ENCODE data around the gene RELT.

The RELT gene

GRCh38 chr11:73426219-73426850 lies 50.1 kb downstream of the RELT start:
- H3K4me3 ChIP-seq (ENCODE audit: low read length in 2 of 2), result no peak overlapping the region
- no peak overlapping the region for H3K18ac ChIP-seq (ENCODE audit: low read length)
- no peak overlapping the region for H3K14ac ChIP-seq (ENCODE audit: low read length)
- no peaks in the 10 kb centered on the region for H3K79me1 ChIP-seq (ENCODE audit: low read depth, low read length)
- no peak overlapping the region for H3K9ac ChIP-seq (ENCODE audit: low read depth, low read length, poor library complexity)
- H3K4ac ChIP-seq (ENCODE audit: low read length), result no peak overlapping the region
- no peak overlapping the region for H3K27ac ChIP-seq (replicated peaks; ENCODE audit: low read length)
- no peak overlapping the region for H2AK5ac ChIP-seq (ENCODE audit: low read depth, low read length)
- no peak overlapping the region for H2BK5ac ChIP-seq (ENCODE audit: low read length)
- no peaks in the 10 kb centered on the region for H3K27me3 ChIP-seq (ENCODE audit: control insufficient read depth in 3 of 3, insufficient read depth in 3 of 3, low read depth in 1 of 3, low read length in 3 of 3)
- peaks cover 0 to 12% of the 10 kb centered on the region in 2 donors for H3K36me3 ChIP-seq (replicated peaks in 1 of 2; ENCODE audit: control insufficient read depth in 2 of 2, insufficient read depth in 2 of 2, low read length in 2 of 2)
- H3K4me1 ChIP-seq (ENCODE audit: control insufficient read depth in 2 of 2, insufficient read depth in 1 of 2, low read depth in 1 of 2, low read length in 2 of 2), result peaks cover 3 to 6% of the 10 kb centered on the region in 2 donors
- no CpG with 5 or more reads among the region's 2 CpGs for WGBS, 2 donors (ENCODE audit: extremely low coverage in 2 of 2, insufficient read length in 2 of 2, insufficient replicate concordance in 1 of 2)
- H2BK120ac ChIP-seq (ENCODE audit: low read depth, low read length), result no peak overlapping the region
- DNase-seq (ENCODE audit: low spot score), result no peak
- no peaks in the 10 kb centered on the region for H3K9me3 ChIP-seq (replicated peaks in 1 of 2; ENCODE audit: control insufficient read depth in 2 of 2, insufficient read depth in 1 of 2, low read depth in 1 of 2, low read length in 2 of 2)
- no peak overlapping the region for H3K4me2 ChIP-seq (ENCODE audit: insufficient read depth, low read length, poor library complexity, severe bottlenecking)
- H2BK12ac ChIP-seq (ENCODE audit: low read length), result no peak overlapping the region
- H4K91ac ChIP-seq (ENCODE audit: low read depth, low read length, poor library complexity), result no peak overlapping the region
- H4K8ac ChIP-seq (ENCODE audit: low read depth, low read length), result no peak overlapping the region
- no peak overlapping the region for H2AFZ ChIP-seq (ENCODE audit: low read length)
- H2BK15ac ChIP-seq (ENCODE audit: low read length), result no peak overlapping the region
- H3K23ac ChIP-seq (ENCODE audit: low read depth, low read length, poor library complexity), result no peak overlapping the region

GRCh38 chr11:73428227-73428626 lies 52.0 kb downstream of the RELT start:
- H4K8ac ChIP-seq (ENCODE audit: low read depth, low read length), result no peak overlapping the region
- no peak overlapping the region for H2AFZ ChIP-seq (ENCODE audit: low read length)
- H3K79me1 ChIP-seq (ENCODE audit: low read depth, low read length), result no peaks in the 10 kb centered on the region
- H4K91ac ChIP-seq (ENCODE audit: low read depth, low read length, poor library complexity), result no peak overlapping the region
- no peak overlapping the region for H2BK15ac ChIP-seq (ENCODE audit: low read length)
- no peak overlapping the region for H3K4ac ChIP-seq (ENCODE audit: low read length)
- no peak overlapping the region for H2AK5ac ChIP-seq (ENCODE audit: low read depth, low read length)
- no peak overlapping the region for H2BK5ac ChIP-seq (ENCODE audit: low read length)
- no peaks in the 10 kb centered on the region for H3K9me3 ChIP-seq (replicated peaks in 1 of 2; ENCODE audit: control insufficient read depth in 2 of 2, insufficient read depth in 1 of 2, low read depth in 1 of 2, low read length in 2 of 2)
- no peak overlapping the region for H2BK120ac ChIP-seq (ENCODE audit: low read depth, low read length)
- no peak overlapping the region for H3K9ac ChIP-seq (ENCODE audit: low read depth, low read length, poor library complexity)
- no peak overlapping the region for H3K14ac ChIP-seq (ENCODE audit: low read length)
- H2BK12ac ChIP-seq (ENCODE audit: low read length), result no peak overlapping the region
- H3K18ac ChIP-seq (ENCODE audit: low read length), result no peak overlapping the region
- no peak overlapping the region for H3K27ac ChIP-seq (replicated peaks; ENCODE audit: low read length)
- H3K36me3 ChIP-seq (replicated peaks in 1 of 2; ENCODE audit: control insufficient read depth in 2 of 2, insufficient read depth in 2 of 2, low read length in 2 of 2), result peaks cover 0 to 12% of the 10 kb centered on the region in 2 donors
- no peaks in the 10 kb centered on the region for H3K27me3 ChIP-seq (ENCODE audit: control insufficient read depth in 3 of 3, insufficient read depth in 3 of 3, low read depth in 1 of 3, low read length in 3 of 3)
- DNase-seq (ENCODE audit: low spot score), result no peak
- H3K23ac ChIP-seq (ENCODE audit: low read depth, low read length, poor library complexity), result no peak overlapping the region
- no peak overlapping the region for H3K4me2 ChIP-seq (ENCODE audit: insufficient read depth, low read length, poor library complexity, severe bottlenecking)
- H3K4me1 ChIP-seq (ENCODE audit: control insufficient read depth in 2 of 2, insufficient read depth in 1 of 2, low read depth in 1 of 2, low read length in 2 of 2), result peaks cover 3 to 6% of the 10 kb centered on the region in 2 donors
- H3K4me3 ChIP-seq (ENCODE audit: low read length in 2 of 2), result no peak overlapping the region

DNA sequence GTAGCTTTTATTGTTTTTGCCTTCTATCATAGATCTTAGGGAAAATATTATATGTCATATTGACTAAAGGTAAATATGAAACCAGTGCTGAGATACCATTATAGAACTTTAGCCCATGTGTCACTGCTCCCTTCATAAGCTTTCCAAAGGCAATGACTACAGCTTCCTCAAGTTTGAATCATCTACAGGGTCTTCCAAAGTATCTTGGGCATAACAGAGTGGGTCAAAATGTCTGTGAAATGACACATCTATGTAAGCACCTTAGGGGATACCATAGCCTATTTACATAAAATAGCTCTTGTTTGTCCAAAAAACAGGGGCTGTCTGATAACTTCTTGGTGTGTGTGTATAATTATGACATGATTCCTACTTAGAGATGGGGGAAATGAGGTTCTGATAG lies 52.5 kb downstream of the RELT start:
- H2BK5ac ChIP-seq (ENCODE audit: low read length), result no peak overlapping the region
- no peak overlapping the region for H2BK120ac ChIP-seq (ENCODE audit: low read depth, low read length)
- H3K9ac ChIP-seq (ENCODE audit: low read depth, low read length, poor library complexity), result no peak overlapping the region
- no peak overlapping the region for H2AFZ ChIP-seq (ENCODE audit: low read length)
- H2BK15ac ChIP-seq (ENCODE audit: low read length), result no peak overlapping the region
- peaks cover 0 to 4% of the 10 kb centered on the region in 2 donors for H3K4me1 ChIP-seq (ENCODE audit: control insufficient read depth in 2 of 2, insufficient read depth in 1 of 2, low read depth in 1 of 2, low read length in 2 of 2)
- H3K14ac ChIP-seq (ENCODE audit: low read length), result no peak overlapping the region
- no peak overlapping the region for H3K23ac ChIP-seq (ENCODE audit: low read depth, low read length, poor library complexity)
- no peak overlapping the region for H3K4me2 ChIP-seq (ENCODE audit: insufficient read depth, low read length, poor library complexity, severe bottlenecking)
- no peak overlapping the region for H3K18ac ChIP-seq (ENCODE audit: low read length)
- no peak overlapping the region for H4K91ac ChIP-seq (ENCODE audit: low read depth, low read length, poor library complexity)
- H3K36me3 ChIP-seq (replicated peaks in 1 of 2; ENCODE audit: control insufficient read depth in 2 of 2, insufficient read depth in 2 of 2, low read length in 2 of 2), result peaks cover 0 to 12% of the 10 kb centered on the region in 2 donors
- no peak overlapping the region for H3K27ac ChIP-seq (replicated peaks; ENCODE audit: low read length)
- H3K79me1 ChIP-seq (ENCODE audit: low read depth, low read length), result no peaks in the 10 kb centered on the region
- no peak overlapping the region for H2BK12ac ChIP-seq (ENCODE audit: low read length)
- H3K4ac ChIP-seq (ENCODE audit: low read length), result no peak overlapping the region
- no peak overlapping the region for H4K8ac ChIP-seq (ENCODE audit: low read depth, low read length)
- no peaks in the 10 kb centered on the region for H3K9me3 ChIP-seq (replicated peaks in 1 of 2; ENCODE audit: control insufficient read depth in 2 of 2, insufficient read depth in 1 of 2, low read depth in 1 of 2, low read length in 2 of 2)
- DNase-seq (ENCODE audit: low spot score), result no peak
- H3K4me3 ChIP-seq (ENCODE audit: low read length in 2 of 2), result no peak overlapping the region
- H3K27me3 ChIP-seq (ENCODE audit: control insufficient read depth in 3 of 3, insufficient read depth in 3 of 3, low read depth in 1 of 3, low read length in 3 of 3), result no peaks in the 10 kb centered on the region
- no peak overlapping the region for H2AK5ac ChIP-seq (ENCODE audit: low read depth, low read length)

DNA sequence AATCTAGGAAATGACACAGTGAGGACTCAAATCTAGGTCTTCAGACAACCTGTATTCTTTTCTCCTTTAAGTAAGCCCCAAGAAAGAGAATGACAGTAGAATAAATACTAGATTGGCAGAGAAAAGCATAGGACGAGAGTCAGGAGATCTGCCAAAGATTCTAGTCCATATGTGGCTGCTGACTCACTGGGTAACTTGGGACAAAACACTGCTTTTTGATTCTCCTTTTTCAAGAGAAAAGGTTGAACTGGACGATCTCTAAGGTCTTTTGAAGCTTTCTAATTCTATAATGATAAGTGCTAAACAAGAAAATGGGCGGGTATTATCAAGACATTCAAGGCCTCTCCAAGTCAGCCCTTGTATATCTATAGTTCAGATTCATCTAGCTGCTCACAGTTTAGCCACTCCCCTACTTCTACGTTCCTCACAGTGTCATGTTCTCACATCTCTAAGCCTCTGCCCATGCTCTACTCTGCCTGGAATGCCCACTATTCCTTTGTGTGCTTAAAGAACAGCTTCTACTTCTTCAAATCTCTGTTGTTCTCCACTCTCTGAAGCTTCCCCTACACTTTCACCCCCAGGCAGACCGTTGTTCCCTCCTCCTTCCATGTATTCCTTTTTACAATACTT lies 53.0 kb downstream of the RELT start:
- no peak overlapping the region for H2AK5ac ChIP-seq (ENCODE audit: low read depth, low read length)
- WGBS, 2 donors (ENCODE audit: extremely low coverage in 2 of 2, insufficient read length in 2 of 2, insufficient replicate concordance in 1 of 2), result no CpG with 5 or more reads among the region's 5 CpGs
- no peaks in the 10 kb centered on the region for H3K79me1 ChIP-seq (ENCODE audit: low read depth, low read length)
- no peak overlapping the region for H3K14ac ChIP-seq (ENCODE audit: low read length)
- no peak overlapping the region for H3K4me3 ChIP-seq (ENCODE audit: low read length in 2 of 2)
- no peaks in the 10 kb centered on the region for H3K27me3 ChIP-seq (ENCODE audit: control insufficient read depth in 3 of 3, insufficient read depth in 3 of 3, low read depth in 1 of 3, low read length in 3 of 3)
- no peak overlapping the region for H2BK5ac ChIP-seq (ENCODE audit: low read length)
- H3K27ac ChIP-seq (replicated peaks; ENCODE audit: low read length), result no peak overlapping the region
- H4K91ac ChIP-seq (ENCODE audit: low read depth, low read length, poor library complexity), result no peak overlapping the region
- no peak overlapping the region for H3K9ac ChIP-seq (ENCODE audit: low read depth, low read length, poor library complexity)
- H3K9me3 ChIP-seq (replicated peaks in 1 of 2; ENCODE audit: control insufficient read depth in 2 of 2, insufficient read depth in 1 of 2, low read depth in 1 of 2, low read length in 2 of 2), result no peaks in the 10 kb centered on the region
- no peak overlapping the region for H2BK120ac ChIP-seq (ENCODE audit: low read depth, low read length)
- no peak overlapping the region for H3K4ac ChIP-seq (ENCODE audit: low read length)
- H3K23ac ChIP-seq (ENCODE audit: low read depth, low read length, poor library complexity), result no peak overlapping the region
- H4K8ac ChIP-seq (ENCODE audit: low read depth, low read length), result no peak overlapping the region
- H2BK12ac ChIP-seq (ENCODE audit: low read length), result no peak overlapping the region
- H3K18ac ChIP-seq (ENCODE audit: low read length), result no peak overlapping the region
- DNase-seq (ENCODE audit: low spot score), result no peak
- no peak overlapping the region for H2AFZ ChIP-seq (ENCODE audit: low read length)
- peaks cover 0 to 12% of the 10 kb centered on the region in 2 donors for H3K36me3 ChIP-seq (replicated peaks in 1 of 2; ENCODE audit: control insufficient read depth in 2 of 2, insufficient read depth in 2 of 2, low read length in 2 of 2)
- no peak overlapping the region for H3K4me2 ChIP-seq (ENCODE audit: insufficient read depth, low read length, poor library complexity, severe bottlenecking)
- H3K4me1 ChIP-seq (ENCODE audit: control insufficient read depth in 2 of 2, insufficient read depth in 1 of 2, low read depth in 1 of 2, low read length in 2 of 2), result peaks cover 0 to 4% of the 10 kb centered on the region in 2 donors
- no peak overlapping the region for H2BK15ac ChIP-seq (ENCODE audit: low read length)

All from neuronal stem cell (in vitro differentiated cells).